ENCODE results near the gene PTPRM.

Gene PTPRM

DNA sequence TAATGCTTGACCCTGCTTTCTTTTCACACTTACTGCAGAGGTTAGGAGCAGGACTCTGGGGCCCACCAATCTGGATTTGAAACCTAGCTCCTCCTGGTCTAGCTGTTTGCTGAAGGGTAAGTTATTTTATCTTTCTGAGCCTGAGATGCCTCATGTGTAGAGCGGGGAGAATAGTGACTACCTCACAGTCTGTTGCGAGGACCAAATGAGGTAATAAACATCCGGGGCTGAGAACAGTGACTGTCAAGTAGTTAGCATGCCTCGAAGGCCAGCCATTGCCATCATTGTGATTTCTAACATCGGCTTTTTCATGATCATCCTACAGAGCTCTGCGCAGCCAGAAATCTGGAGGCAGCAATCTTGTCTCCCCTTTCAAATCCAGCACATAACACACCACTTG lies 32.9 kb downstream of the PTPRM start:
- no peak for DNase-seq (ENCODE audit: low read depth)

DNA sequence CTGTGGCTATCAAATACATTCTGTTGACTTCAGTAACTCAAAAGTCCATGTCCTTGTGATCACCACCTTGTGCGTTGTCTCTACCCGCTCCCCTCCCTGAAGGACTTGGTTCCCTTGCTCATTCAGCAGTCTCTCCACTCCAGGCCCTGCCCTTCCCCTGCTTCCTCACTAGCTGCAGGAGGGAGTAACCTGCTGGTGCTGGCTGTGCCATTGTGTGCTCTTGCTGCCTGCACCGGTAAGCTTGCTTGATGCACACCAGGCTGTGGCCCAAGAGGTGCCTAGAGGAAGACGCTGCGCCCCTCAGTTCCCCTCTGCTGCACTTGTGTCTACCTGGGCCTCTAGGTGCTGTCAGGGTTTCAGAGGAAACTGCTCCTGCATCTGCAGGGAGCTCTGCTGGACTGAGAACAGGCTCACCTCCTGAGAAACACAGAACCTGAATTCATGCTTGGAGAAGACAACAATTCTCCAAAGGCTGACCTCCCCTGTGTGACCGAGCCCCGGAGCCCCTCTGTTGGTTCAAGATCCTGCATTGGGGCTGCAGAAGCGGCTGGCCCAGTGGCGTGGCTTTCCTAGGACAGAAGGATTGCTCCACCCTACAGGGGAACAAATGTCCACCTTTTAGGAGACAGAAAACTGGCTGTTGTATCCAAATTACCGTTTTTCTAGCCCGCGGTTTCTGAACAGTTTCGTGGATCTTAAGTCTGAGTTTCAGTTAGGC lies 33.6 kb downstream of the PTPRM start:
- no peak for DNase-seq (ENCODE audit: low read depth)

DNA sequence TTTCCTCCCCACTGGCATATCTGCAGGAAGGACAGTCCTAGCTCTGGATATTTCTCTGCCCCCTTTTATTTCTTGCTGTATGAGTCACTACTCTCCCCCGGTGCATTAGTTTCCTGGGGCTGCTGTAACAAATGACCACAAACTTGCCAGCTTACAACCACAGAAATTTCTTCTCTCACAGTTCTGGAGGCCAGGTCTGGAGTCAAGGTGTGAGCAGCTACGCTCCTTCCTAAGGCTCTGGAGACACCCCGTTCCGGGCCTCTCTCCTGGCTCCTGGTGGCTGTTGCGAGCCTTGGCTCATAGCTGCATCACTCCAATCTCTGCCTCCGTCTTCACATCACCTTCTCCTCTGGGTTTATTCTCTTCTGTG lies 34.1 kb downstream of the PTPRM start:
- DNase-seq (ENCODE audit: low read depth) = no peak

DNA sequence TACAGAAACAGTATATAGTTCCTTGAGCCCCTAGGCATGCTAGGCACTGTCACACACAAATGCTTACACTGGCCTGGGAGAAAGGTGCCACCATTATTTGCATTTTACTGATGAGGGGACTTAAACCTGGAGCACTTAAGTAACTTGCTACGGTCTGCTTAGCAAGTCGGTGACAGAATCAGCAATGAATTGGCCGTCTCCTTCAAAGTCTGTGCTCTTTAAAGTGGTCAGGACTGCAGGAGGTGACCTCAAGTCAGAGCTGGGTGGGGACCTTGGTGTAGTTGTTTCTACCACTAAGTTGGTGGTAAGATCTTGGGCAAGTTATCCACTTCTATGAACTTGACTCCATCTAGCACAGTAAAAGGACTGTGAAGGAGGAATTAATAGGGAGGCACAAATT lies 34.8 kb downstream of the PTPRM start:
- no peak for DNase-seq (ENCODE audit: low read depth)

DNA sequence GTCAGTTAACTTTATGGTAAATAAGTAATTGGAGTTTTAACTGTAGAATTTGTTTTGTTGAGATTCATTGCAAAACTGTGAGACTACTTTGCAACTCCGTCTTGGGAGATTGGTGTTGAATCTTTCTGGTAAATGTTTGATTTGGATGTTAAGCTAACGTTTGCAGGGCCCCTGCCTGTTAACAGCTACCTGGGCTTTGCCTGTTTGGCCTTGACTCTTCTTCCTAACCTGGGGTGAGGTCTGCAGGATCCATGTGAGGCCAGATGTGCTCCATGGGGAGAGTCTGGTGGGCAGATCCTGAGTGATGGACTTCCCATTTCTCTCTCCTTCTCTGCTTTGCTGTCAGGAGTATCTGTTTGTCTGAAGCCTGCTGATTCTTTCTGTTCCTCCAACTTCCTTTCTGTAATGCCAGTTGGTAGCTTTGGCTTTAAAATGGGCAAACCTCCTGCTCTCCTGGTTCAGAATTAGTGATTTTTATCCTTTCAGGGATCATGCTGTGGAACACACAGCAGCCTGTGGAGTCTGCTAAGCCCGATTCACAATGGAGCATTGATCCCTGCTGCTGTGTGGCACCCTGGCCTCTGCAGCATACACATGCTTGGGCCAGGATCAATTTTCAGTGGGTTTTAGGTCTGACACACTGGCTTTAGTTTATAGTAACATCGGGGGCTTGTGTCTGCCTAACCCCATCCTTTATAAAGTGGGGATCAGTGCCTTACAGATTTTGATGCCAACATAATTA lies 36.3 kb downstream of the PTPRM start:
- DNase-seq (ENCODE audit: low read depth) = no peak

DNA sequence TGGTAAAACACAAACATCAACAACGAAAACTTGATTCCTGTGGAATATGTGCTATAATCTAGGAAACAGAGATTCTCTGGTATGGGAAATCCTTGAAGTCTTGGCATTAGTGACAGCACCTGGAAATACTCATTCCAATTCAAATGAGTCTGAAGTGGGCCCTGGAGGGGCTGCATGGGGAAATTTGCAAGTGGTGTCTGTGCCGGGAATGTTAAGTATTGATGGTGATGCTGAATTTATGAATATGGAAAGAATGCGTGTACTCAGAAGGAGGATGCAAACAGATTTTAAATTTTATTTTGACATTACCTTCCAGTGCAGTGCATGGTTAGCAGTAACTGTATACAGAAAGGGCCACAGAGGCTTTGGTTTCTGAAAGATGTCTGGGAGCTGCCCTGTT lies 37.2 kb downstream of the PTPRM start:
- no peak for DNase-seq (ENCODE audit: low read depth)

DNA sequence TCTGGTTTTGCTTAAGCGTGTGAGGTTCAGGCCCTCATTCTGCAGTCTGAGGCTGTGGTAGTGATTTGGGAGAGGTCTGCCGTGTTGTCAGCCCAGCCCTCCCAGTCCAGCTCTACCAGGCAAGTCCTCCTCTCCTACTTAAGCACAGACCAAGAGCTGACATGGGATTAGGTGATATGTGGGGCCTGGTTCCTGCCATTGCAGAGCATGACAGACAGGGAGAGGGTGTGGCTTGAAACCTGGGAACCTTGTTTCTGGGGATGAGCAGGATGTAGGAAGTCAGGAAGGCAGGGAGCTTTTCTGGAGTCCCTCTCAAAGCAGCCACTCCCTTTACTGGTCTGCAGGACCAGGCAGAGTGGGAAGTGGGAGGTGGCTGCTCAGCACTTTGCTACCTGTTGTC lies 38.6 kb downstream of the PTPRM start:
- no peak for DNase-seq (ENCODE audit: low read depth)

DNA sequence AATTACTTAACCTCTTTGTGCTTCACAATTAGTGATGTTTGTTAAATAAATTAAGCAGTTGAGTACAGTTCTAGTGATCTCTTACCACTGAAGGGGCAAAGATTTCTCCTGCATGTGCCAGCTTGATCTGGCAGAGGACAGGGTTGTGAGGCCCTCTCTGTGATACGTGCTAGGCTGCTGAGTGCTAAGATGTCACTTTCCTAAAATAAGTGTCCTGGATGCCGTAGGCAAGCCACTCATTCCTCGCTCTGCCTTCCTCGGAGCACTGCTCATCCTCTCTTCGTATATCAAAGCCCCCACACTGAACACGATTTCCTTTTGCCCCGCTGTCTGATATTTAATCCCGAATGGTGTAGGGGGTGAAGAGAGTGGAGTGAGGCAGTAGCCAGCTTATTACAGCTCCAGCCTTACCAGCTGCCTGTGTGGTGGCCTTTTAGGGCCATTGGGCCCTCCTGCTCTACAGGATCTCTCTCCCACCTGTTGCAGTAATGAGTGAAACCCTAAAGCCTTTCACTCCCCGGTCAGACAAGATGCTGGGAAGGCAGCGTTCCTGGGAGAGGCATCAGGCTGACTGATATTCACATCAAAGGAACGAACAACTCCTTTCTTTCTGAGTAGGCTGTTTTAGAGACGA lies 40.5 kb downstream of the PTPRM start:
- DNase-seq (ENCODE audit: low read depth) = no peak

DNA sequence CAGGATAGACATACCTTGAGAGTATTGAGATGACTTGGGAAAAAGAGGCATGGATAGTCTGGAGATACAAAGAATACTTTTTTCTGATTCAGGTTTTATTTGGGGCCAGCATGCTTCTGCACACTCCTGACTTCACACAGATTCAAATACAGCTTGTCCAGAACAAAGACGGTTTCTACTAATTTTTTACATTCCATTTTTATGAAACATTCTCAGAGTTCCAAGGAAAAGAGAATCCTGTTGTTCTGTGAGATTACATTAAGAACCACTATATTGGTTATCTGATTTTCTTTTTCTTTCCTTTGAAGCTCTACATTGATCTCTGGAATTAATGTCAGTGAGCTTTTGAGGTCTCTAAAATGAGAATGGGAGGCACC lies 41.0 kb downstream of the PTPRM start:
- no peak for DNase-seq (ENCODE audit: low read depth)

DNA sequence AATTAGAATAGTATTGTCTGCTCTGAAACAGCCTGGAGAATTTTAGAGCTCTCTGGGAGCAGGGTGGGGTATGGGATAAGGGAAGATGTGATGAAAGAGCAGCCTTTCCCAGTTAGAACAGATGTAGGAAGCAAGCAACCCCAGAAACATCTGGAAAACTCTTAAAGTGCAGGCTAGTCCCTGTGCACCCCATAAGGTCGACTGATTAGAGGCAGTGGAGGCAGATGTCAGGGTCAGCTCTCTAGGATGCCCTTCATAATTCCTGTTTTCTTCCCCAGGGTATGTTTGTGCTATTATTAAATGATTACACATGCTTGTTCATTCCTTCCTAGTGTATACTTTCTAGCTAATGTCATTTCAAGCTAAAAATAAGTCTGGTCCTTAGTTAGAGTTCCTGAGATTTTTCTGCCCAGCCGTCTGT lies 41.7 kb downstream of the PTPRM start:
- DNase-seq (ENCODE audit: low read depth) = no peak

DNA sequence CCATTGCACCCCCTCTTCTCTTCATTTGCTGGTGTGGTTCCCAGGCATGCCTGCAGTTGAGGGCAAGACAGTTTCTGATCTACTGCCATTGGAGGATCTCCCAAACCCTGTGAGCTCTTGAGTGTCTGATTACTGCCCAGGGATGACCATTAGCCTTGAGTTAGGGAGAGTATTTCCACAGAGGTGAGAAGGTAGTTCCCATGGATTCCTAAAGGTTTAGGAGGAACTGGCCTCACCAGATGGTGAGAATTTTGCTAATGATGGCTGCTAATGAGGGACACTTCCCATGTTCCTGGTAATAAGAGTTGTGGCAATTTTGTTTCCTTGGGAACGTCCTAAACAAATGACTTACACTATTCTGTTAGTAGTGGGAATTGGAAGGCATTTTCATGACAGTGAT lies 42.5 kb downstream of the PTPRM start:
- DNase-seq (ENCODE audit: low read depth) = no peak

DNA sequence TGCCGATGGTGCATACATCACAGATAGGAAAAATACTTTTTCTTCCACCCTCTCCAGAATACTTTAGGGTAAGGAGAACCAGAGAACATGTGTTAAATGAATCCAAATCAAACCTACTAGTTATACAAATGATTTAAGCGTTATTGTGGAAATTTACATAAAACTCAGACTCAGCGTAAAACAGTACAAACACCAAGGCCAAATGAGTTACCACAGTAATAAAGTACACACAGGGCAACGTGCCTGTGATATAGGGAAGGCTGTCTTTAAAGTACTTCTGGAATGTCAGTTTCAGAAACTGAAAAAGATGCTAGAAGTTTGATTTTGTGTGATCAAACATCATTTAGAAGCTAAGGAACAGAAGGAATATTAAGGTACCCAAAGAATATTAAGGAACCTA lies 46.9 kb downstream of the PTPRM start:
- DNase-seq (ENCODE audit: low read depth) = no peak

DNA sequence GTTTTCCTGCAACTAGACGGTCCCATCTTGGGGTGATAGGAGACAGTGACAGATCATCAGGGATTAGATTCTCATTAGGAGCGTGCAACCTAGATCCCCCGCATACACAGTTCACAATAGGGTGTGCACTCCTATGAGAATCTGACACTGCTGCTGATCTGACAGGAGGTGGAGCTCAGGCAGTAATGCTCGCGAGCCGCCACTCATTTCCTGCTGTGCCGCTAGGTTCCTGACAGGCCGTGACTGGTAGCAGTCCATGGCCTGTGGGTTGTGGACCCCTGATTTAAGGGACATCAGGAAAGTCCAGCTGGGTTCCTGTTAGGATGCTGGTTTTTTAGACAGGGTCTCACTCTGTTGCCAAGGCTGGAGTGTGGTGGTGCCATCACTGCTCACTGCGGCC lies 48.7 kb downstream of the PTPRM start:
- DNase-seq (ENCODE audit: low read depth) = no peak

DNA sequence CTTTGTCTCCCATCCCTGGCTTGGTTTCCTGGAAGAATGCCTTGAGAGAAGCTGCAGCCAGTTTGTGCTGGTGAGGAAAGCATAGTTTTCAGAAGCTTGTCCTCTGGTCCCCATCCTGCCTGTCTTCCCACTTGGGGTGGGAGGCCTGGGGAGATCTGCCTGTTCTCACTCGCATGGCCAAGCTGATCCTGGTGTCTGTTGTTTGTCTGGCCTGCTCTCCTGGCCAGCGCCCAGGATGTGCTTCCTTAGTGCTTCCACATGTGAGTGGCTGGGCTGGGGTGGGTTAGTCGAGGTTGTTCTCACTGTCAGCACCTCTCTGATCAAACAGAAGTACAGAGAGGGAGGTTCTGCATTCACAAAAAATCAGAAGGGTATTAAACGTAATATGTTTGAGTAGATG lies 49.5 kb downstream of the PTPRM start:
- no peak for DNase-seq (ENCODE audit: low read depth)

DNA sequence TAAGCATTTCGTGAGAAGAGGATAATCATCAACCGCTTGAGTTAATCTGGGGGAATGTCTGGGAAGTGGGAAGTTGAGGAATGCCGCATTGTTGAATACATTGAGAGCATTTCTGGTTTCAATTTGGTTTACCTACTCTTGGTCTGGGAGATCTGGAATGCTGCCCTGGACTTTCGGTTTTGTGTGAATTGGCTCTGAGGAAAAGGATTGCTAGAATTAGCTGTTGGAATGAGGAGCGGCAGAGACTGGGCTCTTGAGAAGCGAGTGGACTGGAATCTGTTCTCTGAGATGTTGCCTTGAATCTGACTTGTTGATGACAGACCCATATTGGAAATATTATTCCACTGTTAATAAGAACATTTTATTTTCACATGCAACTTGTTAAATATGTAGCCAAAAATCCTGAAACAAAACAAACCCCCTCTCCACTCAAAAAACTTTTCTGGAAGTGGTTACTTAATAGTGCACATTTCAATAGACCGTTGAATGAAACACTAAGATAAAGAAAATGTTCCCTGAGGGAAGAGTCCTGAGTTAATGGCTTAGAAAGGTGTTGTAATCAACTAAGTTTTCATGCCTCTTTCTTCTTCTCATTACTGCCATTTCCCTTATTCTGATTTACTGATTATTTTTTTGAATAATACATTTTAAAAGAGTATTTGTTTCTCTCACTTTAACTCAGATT lies 50.8 kb downstream of the PTPRM start:
- DNase-seq (ENCODE audit: low read depth) = no peak

DNA sequence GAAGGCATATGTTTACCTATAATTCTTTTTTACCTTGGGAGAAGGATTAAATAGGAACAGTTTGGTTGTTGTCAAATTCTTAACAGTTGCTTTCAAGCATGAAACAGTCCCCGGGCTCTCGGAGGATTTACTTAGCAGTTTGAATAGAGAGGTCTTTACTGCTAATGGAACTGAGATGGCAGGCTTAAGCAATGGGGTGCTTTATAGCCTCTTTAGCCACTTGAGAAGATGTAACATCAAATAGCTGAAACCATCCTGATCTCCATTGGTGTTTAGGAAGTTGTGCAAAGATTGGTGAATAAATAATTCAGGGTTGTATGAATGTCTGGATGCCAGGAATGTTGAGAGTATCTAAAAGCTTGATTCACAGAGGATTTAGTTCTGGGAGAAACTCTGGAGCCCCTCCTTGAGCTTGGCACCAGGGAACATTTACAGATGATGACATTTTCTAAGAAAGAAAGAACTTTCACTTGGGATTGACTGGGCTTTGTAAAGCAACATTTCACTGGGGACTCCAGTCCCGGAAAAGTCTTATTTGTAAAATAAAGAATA lies 51.9 kb downstream of the PTPRM start:
- DNase-seq (ENCODE audit: low read depth) = no peak

DNA sequence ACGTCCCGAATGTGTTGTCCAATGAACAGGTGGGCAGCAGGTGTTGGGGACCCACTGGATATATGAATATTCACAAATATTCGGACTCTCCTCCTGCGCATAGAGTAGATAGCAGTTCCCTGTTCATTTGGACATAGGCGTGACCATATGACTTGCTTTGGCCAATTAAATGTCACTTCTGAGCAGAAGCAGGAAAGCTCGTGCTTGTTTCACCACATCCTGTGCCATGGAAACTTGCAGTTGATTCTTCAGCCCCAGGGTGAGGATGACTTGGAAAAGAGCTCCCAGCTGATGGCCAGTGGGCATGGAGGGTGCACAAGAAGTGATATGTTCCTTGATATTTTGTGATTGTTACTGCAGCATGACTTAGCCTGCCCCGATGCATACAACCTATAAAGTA lies 52.6 kb downstream of the PTPRM start:
- no peak for DNase-seq (ENCODE audit: low read depth)

DNA sequence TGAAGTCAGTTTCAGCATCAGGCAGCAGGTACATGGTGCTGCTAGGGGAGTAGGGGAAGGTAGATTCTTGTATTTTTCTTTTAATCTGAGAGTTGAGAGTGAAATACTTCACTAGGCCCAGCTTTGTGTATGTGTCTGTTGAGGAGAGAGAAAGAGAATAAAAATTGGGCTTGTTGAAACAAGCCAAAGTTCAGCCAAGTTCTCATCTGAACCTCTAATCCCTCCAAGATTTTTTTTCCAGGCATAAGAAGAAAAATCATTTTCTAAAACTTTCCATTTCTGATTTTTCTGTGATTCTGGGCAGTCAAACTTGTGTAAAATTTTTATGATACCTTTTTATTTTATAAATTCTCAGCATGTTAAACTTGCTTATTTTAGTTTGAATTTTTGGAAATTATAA lies 55.6 kb downstream of the PTPRM start:
- no peak for DNase-seq (ENCODE audit: low read depth)

DNA sequence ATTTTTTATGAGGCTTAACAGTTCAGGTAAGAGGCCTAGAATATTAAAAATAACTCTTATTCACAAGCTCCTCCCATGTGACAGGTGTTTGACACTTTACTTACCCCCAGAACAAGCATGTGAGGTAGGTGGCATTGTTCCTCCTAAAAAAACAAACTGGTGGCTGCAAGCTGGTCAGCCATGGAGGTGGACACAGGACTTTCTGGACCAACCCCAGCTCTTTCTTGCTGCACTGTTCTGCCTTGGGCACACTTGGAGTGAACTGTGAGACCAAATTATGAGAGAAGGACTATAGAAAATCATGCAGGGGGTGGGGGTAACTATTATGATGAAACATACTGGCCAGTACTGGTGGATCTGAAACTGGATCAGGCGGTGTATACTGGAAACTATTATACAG lies 56.6 kb downstream of the PTPRM start:
- DNase-seq (ENCODE audit: low read depth) = no peak

DNA sequence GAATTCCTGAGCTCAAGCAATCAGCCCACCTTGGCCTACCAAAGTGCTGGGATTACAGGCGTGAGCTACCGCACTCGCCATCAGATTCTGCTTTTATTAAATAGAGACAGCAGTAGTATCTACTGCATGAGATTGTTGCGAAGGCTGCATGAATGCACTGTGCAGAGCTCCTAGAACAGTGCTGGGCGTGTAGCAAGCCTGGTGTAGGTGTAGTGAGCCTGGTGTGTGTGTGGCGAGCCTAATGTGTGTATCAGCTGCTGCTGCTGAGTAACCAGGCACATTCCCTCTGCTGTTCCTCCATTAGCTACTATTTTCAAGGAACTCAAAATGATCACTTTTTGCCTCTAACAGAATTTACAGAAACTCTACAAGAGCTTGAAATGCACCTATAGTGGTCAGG lies 57.6 kb downstream of the PTPRM start:
- no peak for DNase-seq (ENCODE audit: low read depth)

DNA sequence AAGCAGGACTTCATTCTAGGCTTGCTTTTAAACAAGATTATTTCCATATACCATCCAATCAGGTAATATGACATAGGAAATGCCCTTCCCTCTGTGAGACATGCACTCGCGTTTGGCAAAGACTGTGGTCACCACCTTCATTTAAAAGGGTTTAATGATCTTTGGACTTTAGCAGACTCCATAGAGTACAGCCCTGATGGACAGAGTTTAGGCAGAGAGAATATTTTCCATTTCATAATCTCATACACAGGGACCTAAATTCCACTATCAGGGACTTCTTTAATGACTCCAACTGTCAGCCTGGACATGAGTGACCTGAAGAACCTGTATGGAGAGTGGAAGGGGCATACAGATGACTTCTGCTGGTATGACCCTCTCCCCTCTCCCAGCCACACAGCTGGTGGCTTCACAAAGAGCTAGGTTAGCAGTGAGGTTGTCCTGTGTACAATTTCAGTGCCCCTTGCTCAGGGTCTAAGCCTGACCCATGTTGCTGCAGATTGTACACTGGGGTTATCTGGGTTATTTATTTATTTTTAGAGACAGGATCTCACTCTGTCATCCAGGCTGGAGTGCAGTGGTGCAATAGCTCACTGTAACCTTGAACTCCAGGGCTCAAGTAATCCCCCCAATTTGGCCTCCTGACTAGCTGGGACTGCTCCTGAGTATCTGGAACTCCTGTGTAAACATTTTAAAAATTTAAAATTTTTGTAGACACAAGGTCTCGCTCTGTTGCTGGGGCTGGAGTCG lies 59.2 kb downstream of the PTPRM start:
- DNase-seq (ENCODE audit: low read depth) = no peak

DNA sequence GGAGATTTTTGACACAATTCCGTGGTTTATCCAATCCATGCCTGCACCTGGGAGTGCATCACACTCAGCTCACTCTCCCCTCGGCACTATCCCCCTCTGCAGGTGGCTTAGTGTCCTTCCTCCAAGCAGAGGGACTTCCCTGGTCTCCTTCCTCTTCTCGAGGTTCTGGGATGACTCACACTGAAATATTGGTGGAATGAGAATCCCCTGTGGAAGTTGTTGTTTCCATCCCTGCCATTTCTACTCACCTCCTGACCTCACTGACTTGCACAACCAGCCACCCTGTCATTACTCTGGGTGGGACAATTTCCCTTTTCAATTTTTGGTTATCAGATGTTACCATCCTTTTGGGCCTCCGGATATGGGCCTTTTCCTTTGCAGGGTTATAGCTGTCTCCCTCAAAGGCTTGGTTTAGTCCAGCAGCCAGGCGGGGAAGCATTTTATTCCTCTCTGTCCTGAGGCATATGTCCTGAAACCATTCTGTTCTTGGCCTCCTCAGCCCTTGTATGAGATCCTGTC lies 59.9 kb downstream of the PTPRM start:
- no peak for DNase-seq (ENCODE audit: low read depth)

All from stimulated activated CD8-positive, alpha-beta memory T cell treated with anti-CD3 and anti-CD28 coated beads, Interleukin-4, amount 100 ng/mL, for 24 hours (primary cell).